ENCODE measurements around the gene KRT17.

The KRT17 gene

GRCh38 chr17:41593306-41593981 is 30.9 kb downstream of the KRT17 start:
- Histone ChIP-seq H3K4me3 (ENCODE audit: low read length in 2 of 2) (no peak overlapping the region), H2BK12ac (ENCODE audit: low read length) (no peak overlapping the region), H3K9ac (ENCODE audit: low read depth, low read length, poor library complexity) (no peak overlapping the region), H3K4ac (ENCODE audit: low read length) (no peak overlapping the region), H3K4me1 (ENCODE audit: control insufficient read depth in 2 of 2, insufficient read depth in 1 of 2, low read depth in 1 of 2, low read length in 2 of 2) (peaks cover 0 to 4% of the 10 kb centered on the region in 2 donors), H2BK120ac (ENCODE audit: low read depth, low read length) (no peak overlapping the region), H2BK5ac (ENCODE audit: low read length) (no peak overlapping the region), H2AK5ac (ENCODE audit: low read depth, low read length) (peak overlapping the region; percentile 1), H4K8ac (ENCODE audit: low read depth, low read length) (no peak overlapping the region), H2AFZ (ENCODE audit: low read length) (no peak overlapping the region), H3K18ac (ENCODE audit: low read length) (no peak overlapping the region), H4K91ac (ENCODE audit: low read depth, low read length, poor library complexity) (no peak overlapping the region), H3K79me1 (ENCODE audit: low read depth, low read length) (no peaks in the 10 kb centered on the region), H3K36me3 (replicated peaks in 1 of 2; ENCODE audit: control insufficient read depth in 2 of 2, insufficient read depth in 2 of 2, low read length in 2 of 2) (no peaks in the 10 kb centered on the region), H3K9me3 (replicated peaks in 1 of 2; ENCODE audit: control insufficient read depth in 2 of 2, insufficient read depth in 1 of 2, low read depth in 1 of 2, low read length in 2 of 2) (no peaks in the 10 kb centered on the region), H3K4me2 (ENCODE audit: insufficient read depth, low read length, poor library complexity, severe bottlenecking) (no peak overlapping the region), H3K23ac (ENCODE audit: low read depth, low read length, poor library complexity) (no peak overlapping the region), H3K14ac (ENCODE audit: low read length) (no peak overlapping the region), H2BK15ac (ENCODE audit: low read length) (no peak overlapping the region), H3K27ac (replicated peaks; ENCODE audit: low read length) (no peak overlapping the region), H3K27me3 (ENCODE audit: control insufficient read depth in 3 of 3, insufficient read depth in 3 of 3, low read depth in 1 of 3, low read length in 3 of 3) (peaks cover 0 to 16% (median 0%) of the 10 kb centered on the region in 3 experiments)
- DNase-seq (ENCODE audit: low spot score) = no peak
- WGBS, 2 donors (ENCODE audit: extremely low coverage in 2 of 2, insufficient read length in 2 of 2, insufficient replicate concordance in 1 of 2) = no CpG with 5 or more reads among the region's 8 CpGs

DNA sequence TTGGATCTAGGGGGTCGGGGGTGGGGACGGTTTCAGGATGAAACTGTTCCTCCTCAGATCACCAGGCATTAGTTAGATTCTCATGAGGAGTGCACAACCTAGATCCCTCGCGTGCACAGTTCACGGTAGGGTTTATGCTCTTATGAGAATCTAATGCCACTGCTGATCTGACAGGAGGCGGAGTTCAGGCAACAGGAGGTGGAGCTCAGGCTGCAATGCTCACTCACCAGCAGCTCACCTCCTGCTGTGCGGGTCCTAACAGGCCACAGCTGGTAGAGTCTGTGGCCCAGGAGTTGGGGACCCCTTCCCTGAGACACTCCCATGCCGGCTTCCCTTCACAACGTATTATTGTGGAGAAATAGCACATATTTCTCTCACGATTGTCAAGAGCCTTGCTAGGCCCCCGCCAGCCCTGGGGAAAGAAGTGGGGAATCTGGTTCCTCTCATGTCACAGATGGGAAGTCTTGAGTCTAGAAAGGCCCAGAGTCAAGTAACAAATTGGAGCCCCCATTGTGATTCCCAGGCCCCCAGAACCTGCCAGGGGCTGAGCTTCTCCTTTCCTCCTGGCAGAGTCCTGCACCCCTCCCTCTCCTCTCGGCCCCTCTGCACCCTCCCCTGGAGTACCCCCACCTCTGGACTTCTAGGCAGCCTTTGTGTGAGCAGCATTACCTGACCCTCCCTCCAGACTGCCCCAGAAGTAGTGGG is 31.6 kb downstream of the KRT17 start:
- Histone ChIP-seq H3K23ac (ENCODE audit: low read depth, low read length, poor library complexity) (no peak overlapping the region), H3K27me3 (ENCODE audit: control insufficient read depth in 3 of 3, insufficient read depth in 3 of 3, low read depth in 1 of 3, low read length in 3 of 3) (peaks cover 0 to 16% (median 0%) of the 10 kb centered on the region in 3 experiments), H3K14ac (ENCODE audit: low read length) (no peak overlapping the region), H3K4me1 (ENCODE audit: control insufficient read depth in 2 of 2, insufficient read depth in 1 of 2, low read depth in 1 of 2, low read length in 2 of 2) (peaks cover 0 to 4% of the 10 kb centered on the region in 2 donors), H2AK5ac (ENCODE audit: low read depth, low read length) (peak overlapping the region; percentile 1), H4K91ac (ENCODE audit: low read depth, low read length, poor library complexity) (no peak overlapping the region), H3K18ac (ENCODE audit: low read length) (peak overlapping the region; percentile 41), H4K8ac (ENCODE audit: low read depth, low read length) (no peak overlapping the region), H2BK12ac (ENCODE audit: low read length) (no peak overlapping the region), H3K36me3 (replicated peaks in 1 of 2; ENCODE audit: control insufficient read depth in 2 of 2, insufficient read depth in 2 of 2, low read length in 2 of 2) (no peaks in the 10 kb centered on the region), H2AFZ (ENCODE audit: low read length) (no peak overlapping the region), H3K27ac (replicated peaks; ENCODE audit: low read length) (no peak overlapping the region), H3K9ac (ENCODE audit: low read depth, low read length, poor library complexity) (no peak overlapping the region), H3K4me3 (ENCODE audit: low read length in 2 of 2) (no peak overlapping the region), H3K4ac (ENCODE audit: low read length) (no peak overlapping the region), H3K4me2 (ENCODE audit: insufficient read depth, low read length, poor library complexity, severe bottlenecking) (no peak overlapping the region), H3K9me3 (replicated peaks in 1 of 2; ENCODE audit: control insufficient read depth in 2 of 2, insufficient read depth in 1 of 2, low read depth in 1 of 2, low read length in 2 of 2) (no peaks in the 10 kb centered on the region), H2BK15ac (ENCODE audit: low read length) (no peak overlapping the region), H3K79me1 (ENCODE audit: low read depth, low read length) (no peaks in the 10 kb centered on the region), H2BK5ac (ENCODE audit: low read length) (no peak overlapping the region), H2BK120ac (ENCODE audit: low read depth, low read length) (no peak overlapping the region)
- no peak for DNase-seq (ENCODE audit: low spot score)
- no CpG with 5 or more reads among the region's 12 CpGs for WGBS, 2 donors (ENCODE audit: extremely low coverage in 2 of 2, insufficient read length in 2 of 2, insufficient replicate concordance in 1 of 2)

- Histone ChIP-seq H3K18ac (ENCODE audit: low read length) (no peak overlapping the region), H3K79me1 (ENCODE audit: low read depth, low read length) (peaks cover 2% of the 10 kb centered on the region), H3K4me3 (ENCODE audit: low read length in 2 of 2) (no peak overlapping the region), H2AK5ac (ENCODE audit: low read depth, low read length) (no peak overlapping the region), H3K4ac (ENCODE audit: low read length) (no peak overlapping the region), H2BK15ac (ENCODE audit: low read length) (no peak overlapping the region), H3K27me3 (ENCODE audit: control insufficient read depth in 3 of 3, insufficient read depth in 3 of 3, low read depth in 1 of 3, low read length in 3 of 3) (peaks cover 0 to 14% (median 0%) of the 10 kb centered on the region in 3 experiments), H4K91ac (ENCODE audit: low read depth, low read length, poor library complexity) (no peak overlapping the region), H3K9me3 (replicated peaks in 1 of 2; ENCODE audit: control insufficient read depth in 2 of 2, insufficient read depth in 1 of 2, low read depth in 1 of 2, low read length in 2 of 2) (no peaks in the 10 kb centered on the region), H3K9ac (ENCODE audit: low read depth, low read length, poor library complexity) (no peak overlapping the region), H3K4me2 (ENCODE audit: insufficient read depth, low read length, poor library complexity, severe bottlenecking) (no peak overlapping the region), H2AFZ (ENCODE audit: low read length) (no peak overlapping the region), H2BK12ac (ENCODE audit: low read length) (no peak overlapping the region), H3K27ac (replicated peaks; ENCODE audit: low read length) (no peak overlapping the region), H3K23ac (ENCODE audit: low read depth, low read length, poor library complexity) (no peak overlapping the region), H2BK5ac (ENCODE audit: low read length) (no peak overlapping the region), H4K8ac (ENCODE audit: low read depth, low read length) (no peak overlapping the region), H3K14ac (ENCODE audit: low read length) (no peak overlapping the region), H3K4me1 (ENCODE audit: control insufficient read depth in 2 of 2, insufficient read depth in 1 of 2, low read depth in 1 of 2, low read length in 2 of 2) (peaks cover 0 to 4% of the 10 kb centered on the region in 2 donors), H3K36me3 (replicated peaks in 1 of 2; ENCODE audit: control insufficient read depth in 2 of 2, insufficient read depth in 2 of 2, low read length in 2 of 2) (no peaks in the 10 kb centered on the region), H2BK120ac (ENCODE audit: low read depth, low read length) (no peak overlapping the region)
- WGBS, 2 donors (ENCODE audit: extremely low coverage in 2 of 2, insufficient read length in 2 of 2, insufficient replicate concordance in 1 of 2) = no CpG with 5 or more reads among the region's 3 CpGs
- no peak for DNase-seq (ENCODE audit: low spot score)
These were observed 35.1 kb downstream of the KRT17 start for GRCh38 chr17:41589301-41589700.

GRCh38 chr17:41588126-41588810 is 36.1 kb downstream of the KRT17 start:
- Histone ChIP-seq H3K14ac (ENCODE audit: low read length) (no peak overlapping the region), H3K27me3 (ENCODE audit: control insufficient read depth in 3 of 3, insufficient read depth in 3 of 3, low read depth in 1 of 3, low read length in 3 of 3) (peaks cover 0 to 4% (median 0%) of the 10 kb centered on the region in 3 experiments), H2BK12ac (ENCODE audit: low read length) (no peak overlapping the region), H3K4me3 (ENCODE audit: low read length in 2 of 2) (no peak overlapping the region), H3K23ac (ENCODE audit: low read depth, low read length, poor library complexity) (no peak overlapping the region), H3K36me3 (replicated peaks in 1 of 2; ENCODE audit: control insufficient read depth in 2 of 2, insufficient read depth in 2 of 2, low read length in 2 of 2) (no peaks in the 10 kb centered on the region), H4K8ac (ENCODE audit: low read depth, low read length) (no peak overlapping the region), H3K79me1 (ENCODE audit: low read depth, low read length) (peaks cover 2% of the 10 kb centered on the region), H2AFZ (ENCODE audit: low read length) (no peak overlapping the region), H2AK5ac (ENCODE audit: low read depth, low read length) (no peak overlapping the region), H4K91ac (ENCODE audit: low read depth, low read length, poor library complexity) (no peak overlapping the region), H3K9ac (ENCODE audit: low read depth, low read length, poor library complexity) (no peak overlapping the region), H2BK15ac (ENCODE audit: low read length) (no peak overlapping the region), H3K4me2 (ENCODE audit: insufficient read depth, low read length, poor library complexity, severe bottlenecking) (no peak overlapping the region), H3K4ac (ENCODE audit: low read length) (no peak overlapping the region), H3K9me3 (replicated peaks in 1 of 2; ENCODE audit: control insufficient read depth in 2 of 2, insufficient read depth in 1 of 2, low read depth in 1 of 2, low read length in 2 of 2) (no peaks in the 10 kb centered on the region), H3K4me1 (ENCODE audit: control insufficient read depth in 2 of 2, insufficient read depth in 1 of 2, low read depth in 1 of 2, low read length in 2 of 2) (peaks cover 0 to 4% of the 10 kb centered on the region in 2 donors), H3K27ac (replicated peaks; ENCODE audit: low read length) (no peak overlapping the region), H2BK5ac (ENCODE audit: low read length) (no peak overlapping the region), H2BK120ac (ENCODE audit: low read depth, low read length) (no peak overlapping the region), H3K18ac (ENCODE audit: low read length) (no peak overlapping the region)
- WGBS, 2 donors (ENCODE audit: extremely low coverage in 2 of 2, insufficient read length in 2 of 2, insufficient replicate concordance in 1 of 2) = no CpG with 5 or more reads among the region's 8 CpGs
- no peak for DNase-seq (ENCODE audit: low spot score)
